ENCODE data around the gene NAA35.

NAA35 gene

DNA sequence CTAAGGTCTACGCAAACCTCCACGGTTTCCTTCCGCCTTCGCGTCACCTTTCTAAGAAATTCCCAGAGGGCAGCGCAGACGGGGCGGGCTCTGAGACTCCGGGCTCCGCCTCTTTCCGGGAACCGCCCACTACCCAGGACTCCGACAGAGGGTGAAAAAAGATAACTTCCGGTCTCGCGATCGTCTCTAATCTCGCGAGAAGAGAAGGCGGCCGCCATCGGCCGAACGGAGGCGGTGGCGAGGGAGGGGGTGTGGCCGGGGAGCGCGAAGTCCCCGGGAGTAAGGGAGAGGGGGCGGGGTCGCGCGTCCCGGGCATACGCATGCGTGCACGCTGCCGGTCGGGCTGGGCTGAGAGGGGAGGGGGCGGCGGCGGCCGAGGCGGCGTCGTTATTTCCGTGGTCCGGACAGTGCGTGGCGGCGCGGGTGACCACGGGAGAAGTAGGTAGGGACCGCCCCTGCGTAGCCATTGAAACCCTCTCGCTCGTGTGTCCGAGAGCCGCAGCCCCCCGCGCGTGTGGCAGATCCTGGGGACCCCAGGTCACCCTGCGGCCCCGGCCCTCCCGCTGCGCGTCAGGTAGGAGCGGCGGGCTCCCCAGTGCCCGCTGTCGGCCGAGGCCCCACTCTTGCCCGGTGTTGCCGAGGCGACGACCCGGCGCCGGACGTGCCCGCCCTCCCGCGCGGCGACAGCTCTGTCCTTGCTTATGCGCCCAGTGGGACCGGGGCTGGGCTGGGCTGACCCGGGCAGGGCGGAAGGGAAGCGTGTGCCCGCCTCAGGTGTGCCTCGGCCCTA lies at the start of gene NAA35:
NAA35 (plus strand) TSS at position 315 of the 790 bp plus-strand sequence. CDS start 1,014 bp downstream, outside the sequence.
- peak within 1 kb of the TSS; percentile 88 for H3K4me3 Mint-ChIP-seq
- DNase-seq (ENCODE audit: low spot score) = peak; percentile 98
- H3K4me1 Mint-ChIP-seq (ENCODE audit: low read depth) = peaks cover 21% of the 10 kb centered on the region
- no peaks in the 10 kb centered on the region for H3K9me3 Mint-ChIP-seq
- H3K36me3 Mint-ChIP-seq (ENCODE audit: low read depth) = peaks cover 20% of the 10 kb centered on the region
- H3K27ac Mint-ChIP-seq = peak within 1 kb of the TSS; percentile 98
- H3K27me3 Mint-ChIP-seq (ENCODE audit: low read depth) = no peaks in the 10 kb centered on the region

DNA sequence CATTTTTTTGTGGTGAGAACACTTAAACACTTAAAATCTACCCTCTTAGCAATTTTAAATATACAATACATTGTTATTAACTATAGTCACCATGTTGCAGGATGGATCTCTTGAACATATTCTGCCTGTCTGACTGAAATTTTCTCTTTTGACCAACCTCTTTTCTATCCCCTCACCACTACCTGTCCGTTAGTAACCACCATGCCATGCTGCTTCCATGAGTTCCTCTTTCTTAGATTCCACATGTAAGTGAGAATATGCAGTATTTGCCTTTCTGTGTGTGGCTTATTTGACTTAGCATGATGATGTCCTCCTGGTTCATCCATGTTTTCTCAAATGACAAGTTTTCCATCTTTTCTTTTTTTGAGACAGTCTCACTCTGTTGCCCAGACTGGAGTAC lies 48.5 kb upstream of the NAA35 start:
- no peaks in the 10 kb centered on the region for H3K9me3 Mint-ChIP-seq
- H3K27ac Mint-ChIP-seq = no peak overlapping the region
- no peak for DNase-seq (ENCODE audit: low spot score)
- no peaks in the 10 kb centered on the region for H3K4me1 Mint-ChIP-seq (ENCODE audit: low read depth)
- peaks cover 3% of the 10 kb centered on the region for H3K27me3 Mint-ChIP-seq (ENCODE audit: low read depth)
- no peaks in the 10 kb centered on the region for H3K36me3 Mint-ChIP-seq (ENCODE audit: low read depth)
- no peak overlapping the region for H3K4me3 Mint-ChIP-seq

DNA sequence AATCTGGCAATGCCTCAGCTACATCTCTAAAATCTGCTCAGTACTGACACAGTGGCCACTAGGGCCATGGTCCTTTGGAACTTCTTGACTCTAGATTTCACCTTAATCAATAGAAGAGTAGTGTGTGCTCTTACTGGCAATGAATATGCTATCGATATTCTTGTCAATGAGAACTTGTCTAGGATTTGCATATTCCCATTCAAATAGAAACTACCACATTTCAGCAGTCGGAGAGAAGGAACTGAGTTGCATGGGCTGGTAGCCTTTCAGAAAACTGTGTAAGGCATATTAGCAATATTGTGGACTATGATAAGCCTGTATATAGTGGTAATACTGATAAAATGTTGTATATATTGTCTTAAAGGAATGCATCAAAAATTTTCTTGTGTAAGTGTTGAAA lies 45.3 kb upstream of the NAA35 start:
- no peak overlapping the region for H3K27ac Mint-ChIP-seq
- no peaks in the 10 kb centered on the region for H3K9me3 Mint-ChIP-seq
- no peaks in the 10 kb centered on the region for H3K36me3 Mint-ChIP-seq (ENCODE audit: low read depth)
- H3K4me1 Mint-ChIP-seq (ENCODE audit: low read depth) = peaks cover 5% of the 10 kb centered on the region
- H3K27me3 Mint-ChIP-seq (ENCODE audit: low read depth) = peaks cover 3% of the 10 kb centered on the region
- H3K4me3 Mint-ChIP-seq = no peak overlapping the region
- DNase-seq (ENCODE audit: low spot score) = no peak

DNA sequence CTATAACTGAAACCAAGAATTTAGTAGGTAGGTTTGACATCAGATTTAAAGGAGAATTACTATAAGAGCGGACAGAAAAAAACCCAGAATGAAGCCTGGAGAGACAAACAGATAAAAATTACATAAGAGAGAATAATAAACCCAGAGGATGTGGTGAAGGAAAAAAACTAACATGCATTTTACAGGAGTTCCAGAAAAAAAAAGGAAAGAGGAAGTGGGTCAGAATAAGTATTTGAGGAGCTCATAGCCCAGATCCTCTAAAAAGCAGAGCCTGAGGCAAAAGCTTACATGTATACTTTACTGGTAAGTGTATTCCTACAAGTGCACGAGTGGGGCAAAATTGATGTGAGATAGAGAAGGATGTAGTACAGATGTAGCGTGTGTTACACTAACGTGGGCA lies 43.1 kb upstream of the NAA35 start:
- Mint-ChIP-seq H3K9me3 (no peaks in the 10 kb centered on the region), H3K27ac (no peak overlapping the region), H3K27me3 (ENCODE audit: low read depth) (peaks cover 6% of the 10 kb centered on the region), H3K4me3 (no peak overlapping the region), H3K4me1 (ENCODE audit: low read depth) (peaks cover 5% of the 10 kb centered on the region), H3K36me3 (ENCODE audit: low read depth) (no peaks in the 10 kb centered on the region)
- no peak for DNase-seq (ENCODE audit: low spot score)

DNA sequence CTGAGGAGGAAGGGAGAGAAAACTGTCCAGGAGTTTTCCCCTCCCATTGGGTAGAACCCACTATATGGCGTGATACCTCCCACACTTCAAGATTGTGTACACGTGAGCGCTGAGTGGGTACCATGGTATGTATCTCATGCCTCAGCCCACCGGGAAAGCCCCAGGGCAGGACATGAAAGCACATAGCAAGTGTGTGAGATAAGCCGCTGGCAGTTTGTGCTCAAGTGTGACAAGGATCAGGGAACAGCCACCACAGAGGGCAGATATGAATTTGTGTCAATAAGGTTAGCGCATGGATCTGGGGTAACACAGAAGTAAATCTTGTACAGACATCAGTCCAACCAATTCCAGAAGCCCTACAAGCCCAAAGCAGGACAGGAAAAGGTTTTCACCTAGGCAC lies 42.6 kb upstream of the NAA35 start:
- no peaks in the 10 kb centered on the region for H3K36me3 Mint-ChIP-seq (ENCODE audit: low read depth)
- H3K4me1 Mint-ChIP-seq (ENCODE audit: low read depth) = peaks cover 5% of the 10 kb centered on the region
- H3K27me3 Mint-ChIP-seq (ENCODE audit: low read depth) = peaks cover 6% of the 10 kb centered on the region
- H3K27ac Mint-ChIP-seq = no peak overlapping the region
- DNase-seq (ENCODE audit: low spot score) = no peak
- H3K9me3 Mint-ChIP-seq = no peaks in the 10 kb centered on the region
- H3K4me3 Mint-ChIP-seq = no peak overlapping the region

GRCh38 chr9:85899388-85899787 lies 41.6 kb upstream of the NAA35 start:
- no peak for DNase-seq (ENCODE audit: low spot score)
- Mint-ChIP-seq H3K27me3 (ENCODE audit: low read depth) (peaks cover 6% of the 10 kb centered on the region), H3K4me1 (ENCODE audit: low read depth) (peaks cover 5% of the 10 kb centered on the region), H3K4me3 (no peak overlapping the region), H3K36me3 (ENCODE audit: low read depth) (no peaks in the 10 kb centered on the region), H3K9me3 (no peaks in the 10 kb centered on the region), H3K27ac (no peak overlapping the region)

DNA sequence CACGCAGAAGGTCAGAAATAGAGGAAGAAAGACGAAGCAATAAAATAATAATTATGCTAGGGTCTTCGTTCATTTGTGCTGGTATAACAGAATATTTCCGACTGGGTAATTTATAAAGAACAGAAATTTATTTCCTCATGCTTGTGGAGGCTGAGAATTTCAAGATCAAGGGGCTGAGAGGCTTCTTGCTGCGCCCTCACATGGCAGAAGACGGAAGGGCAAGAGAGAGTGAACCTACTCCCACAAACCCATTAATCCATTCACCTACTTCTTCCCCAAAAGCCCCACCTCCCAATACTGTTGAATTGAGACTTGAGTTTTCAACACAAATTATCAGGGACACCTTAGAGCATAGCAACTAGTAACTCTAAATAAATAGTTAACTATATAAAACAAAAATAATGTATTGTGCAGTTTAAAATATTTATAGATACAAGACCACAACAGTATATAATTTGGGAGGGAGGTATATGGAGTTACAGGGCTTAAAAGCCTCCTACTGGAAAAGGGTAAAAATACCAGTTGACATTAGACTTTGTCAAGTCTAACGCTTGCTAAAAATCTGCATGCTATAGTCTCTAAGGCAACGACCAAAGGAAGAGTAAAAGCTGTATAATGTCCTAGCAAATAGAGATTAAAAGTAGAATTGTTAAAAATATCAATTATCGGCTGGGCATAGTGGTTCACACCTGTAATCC lies 40.3 kb upstream of the NAA35 start:
- H3K9me3 Mint-ChIP-seq = no peaks in the 10 kb centered on the region
- H3K4me3 Mint-ChIP-seq = no peak overlapping the region
- no peak overlapping the region for H3K27ac Mint-ChIP-seq
- no peaks in the 10 kb centered on the region for H3K36me3 Mint-ChIP-seq (ENCODE audit: low read depth)
- peaks cover 5% of the 10 kb centered on the region for H3K4me1 Mint-ChIP-seq (ENCODE audit: low read depth)
- no peak for DNase-seq (ENCODE audit: low spot score)
- peaks cover 13% of the 10 kb centered on the region for H3K27me3 Mint-ChIP-seq (ENCODE audit: low read depth)

DNA sequence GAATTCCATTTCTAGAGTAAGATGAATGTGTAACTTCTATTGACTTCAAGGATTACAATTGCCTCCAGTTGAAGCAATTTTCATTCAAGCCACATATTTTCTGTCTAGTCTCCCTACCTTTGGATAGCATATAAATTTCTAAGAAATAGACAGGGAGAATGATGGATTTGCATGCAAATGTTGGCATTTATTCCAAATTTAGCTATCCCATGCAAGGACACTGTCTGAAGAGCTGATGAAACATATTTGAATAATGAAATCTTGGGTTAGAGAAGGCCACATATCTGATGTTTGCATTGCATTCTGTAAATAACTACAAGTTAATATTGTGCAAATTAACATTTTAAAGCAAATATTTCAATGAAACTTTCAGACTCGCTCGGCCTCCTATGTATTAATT lies 36.0 kb upstream of the NAA35 start:
- DNase-seq (ENCODE audit: low spot score) = no peak
- Mint-ChIP-seq H3K4me1 (ENCODE audit: low read depth) (no peaks in the 10 kb centered on the region), H3K27ac (no peak overlapping the region), H3K9me3 (no peaks in the 10 kb centered on the region), H3K36me3 (ENCODE audit: low read depth) (no peaks in the 10 kb centered on the region), H3K4me3 (no peak overlapping the region), H3K27me3 (ENCODE audit: low read depth) (peaks cover 10% of the 10 kb centered on the region)

DNA sequence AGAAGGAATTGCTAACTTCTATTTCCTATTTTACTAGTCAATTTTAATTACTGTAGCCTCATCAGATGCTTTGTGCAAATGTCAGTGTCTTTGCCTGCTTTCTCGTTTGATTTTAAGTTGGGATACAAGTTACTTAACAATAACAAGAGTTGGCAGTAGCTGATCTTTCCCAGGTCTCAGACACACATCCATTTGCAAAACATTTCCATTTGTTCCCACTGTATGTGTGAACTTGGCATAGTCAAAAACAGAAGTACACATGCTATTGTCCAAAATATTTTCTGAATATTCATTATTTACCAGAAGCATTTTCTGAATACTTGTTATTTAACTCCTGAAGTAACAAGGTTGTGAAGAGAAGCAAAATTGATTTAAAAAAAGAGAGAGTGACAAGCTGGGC lies 35.0 kb upstream of the NAA35 start:
- Mint-ChIP-seq H3K36me3 (ENCODE audit: low read depth) (no peaks in the 10 kb centered on the region), H3K9me3 (no peaks in the 10 kb centered on the region), H3K4me3 (no peak overlapping the region), H3K4me1 (ENCODE audit: low read depth) (no peaks in the 10 kb centered on the region), H3K27ac (no peak overlapping the region), H3K27me3 (ENCODE audit: low read depth) (peaks cover 10% of the 10 kb centered on the region)
- DNase-seq (ENCODE audit: low spot score) = no peak

DNA sequence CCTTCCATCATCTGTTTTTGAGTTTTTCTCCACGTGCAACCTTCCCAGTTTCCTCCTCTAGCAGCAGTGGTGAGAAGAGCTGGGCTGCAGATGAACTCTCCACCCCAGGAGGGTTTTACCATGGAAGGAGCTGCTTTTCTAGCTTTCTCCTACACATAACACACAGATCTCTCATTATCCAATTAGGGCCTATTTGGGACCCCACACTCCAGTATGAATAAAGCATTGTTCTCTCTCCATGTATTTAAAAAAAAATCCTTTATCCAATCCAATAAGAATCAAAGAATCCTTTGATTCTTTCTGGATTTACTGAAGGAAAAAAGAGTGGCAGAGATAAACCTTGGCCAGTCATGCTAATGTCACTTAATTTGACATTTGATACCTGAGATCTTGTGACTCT lies 31.6 kb upstream of the NAA35 start:
- no peaks in the 10 kb centered on the region for H3K36me3 Mint-ChIP-seq (ENCODE audit: low read depth)
- H3K27ac Mint-ChIP-seq = no peak overlapping the region
- no peak for DNase-seq (ENCODE audit: low spot score)
- H3K4me3 Mint-ChIP-seq = no peak overlapping the region
- H3K9me3 Mint-ChIP-seq = no peaks in the 10 kb centered on the region
- H3K4me1 Mint-ChIP-seq (ENCODE audit: low read depth) = peaks cover 7% of the 10 kb centered on the region
- H3K27me3 Mint-ChIP-seq (ENCODE audit: low read depth) = peaks cover 10% of the 10 kb centered on the region

GRCh38 chr9:85914108-85914507 lies 26.8 kb upstream of the NAA35 start:
- H3K4me3 Mint-ChIP-seq = peak overlapping the region; percentile 17
- no peak for DNase-seq (ENCODE audit: low spot score)
- no peaks in the 10 kb centered on the region for H3K9me3 Mint-ChIP-seq
- H3K27ac Mint-ChIP-seq = peak overlapping the region; percentile 62
- H3K27me3 Mint-ChIP-seq (ENCODE audit: low read depth) = peaks cover 8% of the 10 kb centered on the region
- H3K36me3 Mint-ChIP-seq (ENCODE audit: low read depth) = no peaks in the 10 kb centered on the region
- peaks cover 15% of the 10 kb centered on the region for H3K4me1 Mint-ChIP-seq (ENCODE audit: low read depth)

DNA sequence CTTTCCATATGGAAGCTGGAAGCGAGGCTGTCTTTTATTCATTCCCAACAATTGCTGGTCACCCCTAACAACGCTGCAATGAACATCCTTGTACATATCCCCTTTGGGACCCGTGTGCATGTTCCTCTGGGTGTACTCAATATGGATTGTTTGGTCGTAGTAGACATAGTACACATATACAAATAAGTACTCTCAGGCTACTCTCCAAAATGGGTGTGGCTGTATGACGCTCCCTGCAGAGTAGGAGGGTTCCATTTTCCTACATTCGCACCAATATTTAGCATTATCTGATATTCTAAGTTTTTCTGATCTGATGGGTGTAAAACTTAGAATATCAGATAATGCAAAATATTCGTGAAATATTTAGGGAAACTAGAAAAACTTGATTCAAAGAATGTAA lies 23.2 kb upstream of the NAA35 start:
- Mint-ChIP-seq H3K9me3 (no peaks in the 10 kb centered on the region), H3K4me1 (ENCODE audit: low read depth) (peaks cover 15% of the 10 kb centered on the region), H3K27ac (no peak overlapping the region), H3K36me3 (ENCODE audit: low read depth) (no peaks in the 10 kb centered on the region), H3K27me3 (ENCODE audit: low read depth) (peaks cover 4% of the 10 kb centered on the region), H3K4me3 (no peak overlapping the region)
- DNase-seq (ENCODE audit: low spot score) = no peak

- Mint-ChIP-seq H3K36me3 (ENCODE audit: low read depth) (no peaks in the 10 kb centered on the region), H3K27ac (no peak overlapping the region), H3K9me3 (no peaks in the 10 kb centered on the region), H3K27me3 (ENCODE audit: low read depth) (peaks cover 21% of the 10 kb centered on the region), H3K4me3 (no peak overlapping the region), H3K4me1 (ENCODE audit: low read depth) (no peaks in the 10 kb centered on the region)
- no peak for DNase-seq (ENCODE audit: low spot score)
Observed at GRCh38 chr9:85925493-85925892, 15.5 kb upstream of the NAA35 start.

DNA sequence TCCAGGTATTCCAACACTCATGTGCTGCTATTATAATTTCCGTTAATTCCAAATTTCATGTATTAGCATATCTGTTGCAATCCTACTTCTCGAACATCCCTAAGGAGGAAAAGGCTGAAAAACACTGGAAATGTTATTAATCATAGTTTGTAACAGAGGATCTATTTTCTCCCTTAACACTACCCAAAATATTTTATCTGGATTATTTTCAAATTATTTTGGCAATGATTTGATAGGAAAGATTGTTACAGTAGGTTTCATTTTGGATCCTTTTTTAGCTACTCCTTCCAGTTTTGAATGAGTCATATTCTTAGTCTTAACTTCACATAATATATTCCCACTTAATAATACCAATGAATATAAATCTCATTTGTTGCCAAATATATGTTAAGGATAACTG lies 13.9 kb upstream of the NAA35 start:
- Mint-ChIP-seq H3K4me1 (ENCODE audit: low read depth) (no peaks in the 10 kb centered on the region), H3K9me3 (no peaks in the 10 kb centered on the region), H3K4me3 (no peak overlapping the region), H3K27me3 (ENCODE audit: low read depth) (peaks cover 21% of the 10 kb centered on the region), H3K36me3 (ENCODE audit: low read depth) (no peaks in the 10 kb centered on the region), H3K27ac (no peak overlapping the region)
- DNase-seq (ENCODE audit: low spot score) = no peak

Data from T-helper 2 cell treated with Interferon-gamma antibody and Interleukin-4, amounts not matched to agents 5 μg/mL and 100 μg/mL, for 36 hours (primary cell).